ENCODE data around the gene WSB1.
"Not testable (repeated sequence)": the region's sequence is repeated elsewhere in the genome, so short reads cannot be mapped to it uniquely, and the experiment has no call there.

WSB1 gene

GRCh38 chr17:27293898-27294688, at the start of gene WSB1:
Gene WSB1, plus strand, starts transcription at chr17:27294114. Its CDS starts 282 bp downstream, at chr17:27294396.
- DNase-seq = peak; percentile 93

GRCh38 chr17:27244491-27245223, 49.3 kb upstream of the WSB1 start:
- no peak for DNase-seq

- peak; percentile 31 for DNase-seq
Observed at GRCh38 chr17:27245230-27245696, 48.7 kb upstream of the WSB1 start.

- no peak for DNase-seq
Observed at GRCh38 chr17:27246537-27246936, 47.4 kb upstream of the WSB1 start.

- DNase-seq = no peak
Observed at GRCh38 chr17:27247071-27247957, 46.6 kb upstream of the WSB1 start.

GRCh38 chr17:27247958-27248342, 46.0 kb upstream of the WSB1 start:
- no peak for DNase-seq

- not testable (repeated sequence) for DNase-seq
Observed at GRCh38 chr17:27250791-27251190, 43.1 kb upstream of the WSB1 start.

GRCh38 chr17:27254802-27255201, 39.1 kb upstream of the WSB1 start:
- not testable (repeated sequence) for DNase-seq

- no peak for DNase-seq
Observed at GRCh38 chr17:27256225-27257030, 37.5 kb upstream of the WSB1 start.

GRCh38 chr17:27257031-27257357, 36.9 kb upstream of the WSB1 start:
- DNase-seq = no peak

GRCh38 chr17:27259356-27259755, 34.6 kb upstream of the WSB1 start:
- no peak for DNase-seq

- no peak for DNase-seq
Observed at GRCh38 chr17:27263386-27263785, 30.5 kb upstream of the WSB1 start.

- DNase-seq = no peak
Observed at GRCh38 chr17:27264068-27264812, 29.7 kb upstream of the WSB1 start.

GRCh38 chr17:27265333-27265732, 28.6 kb upstream of the WSB1 start:
- no peak for DNase-seq

GRCh38 chr17:27266228-27266627, 27.7 kb upstream of the WSB1 start:
- DNase-seq = no peak

- no peak for DNase-seq
Observed at GRCh38 chr17:27268394-27269085, 25.4 kb upstream of the WSB1 start.

GRCh38 chr17:27269201-27269600, 24.7 kb upstream of the WSB1 start:
- DNase-seq = no peak

GRCh38 chr17:27269974-27270373, 23.9 kb upstream of the WSB1 start:
- DNase-seq = no peak

GRCh38 chr17:27276653-27277156, 17.2 kb upstream of the WSB1 start:
- no peak for DNase-seq

- not testable (repeated sequence) for DNase-seq
Observed at GRCh38 chr17:27279132-27279531, 14.8 kb upstream of the WSB1 start.

GRCh38 chr17:27280527-27280926, 13.4 kb upstream of the WSB1 start:
- no peak for DNase-seq
